ENCODE measurements around the gene HTT.

Gene HTT

DNA sequence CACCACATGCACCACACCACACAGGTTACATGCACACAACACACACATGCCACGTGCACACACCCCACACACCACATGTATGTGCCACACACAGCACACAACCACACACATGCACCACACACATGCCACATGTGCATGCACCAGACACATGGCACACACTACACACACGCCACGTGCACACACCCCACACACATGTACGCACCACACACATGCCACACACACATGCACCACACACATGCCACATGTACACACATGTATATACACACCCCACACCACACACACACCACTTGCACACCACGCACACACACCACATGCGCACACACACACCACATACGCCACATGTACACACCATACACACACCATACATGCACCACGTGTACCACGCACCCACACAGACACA lies 154.8 kb downstream of the HTT start:
- no peak for TF ChIP-seq CTCF (IDR thresholded peaks at IDR 0.05; ENCODE audit: low read depth, low read length)
- no peak for DNase-seq (ENCODE audit: low read depth in 2 of 2)
- no peak overlapping the region for H3K4me3 ChIP-seq (replicated peaks in 1 of 2; ENCODE audit: low read depth in 2 of 2, low read length in 2 of 2)

DNA sequence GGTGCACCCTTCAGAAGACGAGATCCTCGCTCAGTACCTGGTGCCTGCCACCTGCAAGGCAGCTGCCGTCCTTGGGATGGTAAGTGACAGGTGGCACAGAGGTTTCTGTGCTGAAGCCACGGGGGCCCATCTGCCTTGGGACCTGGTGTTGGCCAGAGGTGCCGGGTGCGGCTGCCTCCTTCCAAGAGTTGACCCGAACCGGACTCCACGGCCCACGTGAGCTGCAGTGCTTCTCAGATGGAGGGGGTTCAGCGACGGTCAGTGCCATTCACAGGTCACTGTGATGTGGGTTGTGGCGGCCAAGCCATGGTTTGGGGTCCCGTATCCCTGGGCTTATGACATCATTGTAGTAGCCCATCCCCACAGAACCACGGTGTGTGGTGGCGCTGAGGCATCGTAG lies 155.5 kb downstream of the HTT start:
- DNase-seq (ENCODE audit: low read depth in 2 of 2), result no peak
- TF ChIP-seq CTCF (IDR thresholded peaks at IDR 0.05; ENCODE audit: low read depth, low read length), result no peak
- H3K4me3 ChIP-seq (replicated peaks in 1 of 2; ENCODE audit: low read depth in 2 of 2, low read length in 2 of 2), result no peak overlapping the region

GRCh38 chr4:3231471-3231870 lies 157.0 kb downstream of the HTT start:
- DNase-seq (ENCODE audit: low read depth in 2 of 2), result no peak
- no peak overlapping the region for H3K4me3 ChIP-seq (replicated peaks in 1 of 2; ENCODE audit: low read depth in 2 of 2, low read length in 2 of 2)
- TF ChIP-seq CTCF (IDR thresholded peaks at IDR 0.05; ENCODE audit: low read depth, low read length), result no peak

GRCh38 chr4:3232001-3232400 lies 157.5 kb downstream of the HTT start:
- DNase-seq (ENCODE audit: low read depth in 2 of 2), result no peak
- no peak overlapping the region for H3K4me3 ChIP-seq (replicated peaks in 1 of 2; ENCODE audit: low read depth in 2 of 2, low read length in 2 of 2)
- TF ChIP-seq CTCF (IDR thresholded peaks at IDR 0.05; ENCODE audit: low read depth, low read length), result no peak

GRCh38 chr4:3232871-3233271 lies 158.4 kb downstream of the HTT start:
- no peak overlapping the region for H3K4me3 ChIP-seq (replicated peaks in 1 of 2; ENCODE audit: low read depth in 2 of 2, low read length in 2 of 2)
- DNase-seq (ENCODE audit: low read depth in 2 of 2), result no peak
- no peak for TF ChIP-seq CTCF (IDR thresholded peaks at IDR 0.05; ENCODE audit: low read depth, low read length)

- peak; percentile 7 to 19 for DNase-seq (ENCODE audit: low read depth in 2 of 2)
- no peak for TF ChIP-seq CTCF (IDR thresholded peaks at IDR 0.05; ENCODE audit: low read depth, low read length)
- H3K4me3 ChIP-seq (replicated peaks in 1 of 2; ENCODE audit: low read depth in 2 of 2, low read length in 2 of 2), result no peak overlapping the region
These were observed 159.1 kb downstream of the HTT start for GRCh38 chr4:3233391-3234071.
